Measurements from ENCODE around the gene E2F4.

The E2F4 gene

GRCh38 chr16:67158637-67159600 is 33.0 kb upstream of the E2F4 start:
- peak; percentile 94 for DNase-seq

- no peak for DNase-seq
Measured at GRCh38 chr16:67161595-67162058, 30.3 kb upstream of the E2F4 start.

GRCh38 chr16:67162506-67163163 is 29.3 kb upstream of the E2F4 start:
- DNase-seq = peak; percentile 47

GRCh38 chr16:67163164-67163998 is 28.6 kb upstream of the E2F4 start:
- peak; percentile 32 for DNase-seq

- DNase-seq = no peak
Measured at GRCh38 chr16:67163999-67164558, 27.9 kb upstream of the E2F4 start.

- DNase-seq = peak; percentile 61
Measured at GRCh38 chr16:67164599-67165061, 27.3 kb upstream of the E2F4 start, which contains the start of gene HSF4. Gene HSF4, plus strand, starts transcription at chr16:67164745. Its CDS starts 67 bp downstream, at chr16:67164812.

- DNase-seq = peak; percentile 16
Measured at GRCh38 chr16:67165121-67166078, 26.6 kb upstream of the E2F4 start.

GRCh38 chr16:67166110-67166547 is 25.8 kb upstream of the E2F4 start:
- no peak for DNase-seq

GRCh38 chr16:67166598-67167168 is 25.3 kb upstream of the E2F4 start:
- DNase-seq = no peak

- no peak for DNase-seq
Measured at GRCh38 chr16:67167588-67167987, 24.4 kb upstream of the E2F4 start.

GRCh38 chr16:67169011-67169451 is 22.9 kb upstream of the E2F4 start:
- no peak for DNase-seq

GRCh38 chr16:67169642-67170167 is 22.2 kb upstream of the E2F4 start:
- DNase-seq = peak; percentile 32

- DNase-seq = peak; percentile 79
Measured at GRCh38 chr16:67170168-67170948, 21.6 kb upstream of the E2F4 start, which contains the start of gene NOL3. Gene NOL3, plus strand, starts transcription at chr16:67170538.

GRCh38 chr16:67170949-67171649 is 20.9 kb upstream of the E2F4 start:
- DNase-seq = peak; percentile 23

GRCh38 chr16:67173323-67173722 is 18.6 kb upstream of the E2F4 start:
- DNase-seq = no peak

- peak; percentile 64 for DNase-seq
Measured at GRCh38 chr16:67173808-67174705, 17.9 kb upstream of the E2F4 start.

- no peak for DNase-seq
Measured at GRCh38 chr16:67174706-67175231, 17.2 kb upstream of the E2F4 start.

Measured in inflammatory macrophage treated with lipopolysaccharide for 4 hours (primary cell).